Adrenal gland (tissue), 12 donors: Measurements from ENCODE around the gene CHN2. TPM values are rescaled to one million over a fixed set of nuclear protein-coding genes. Genes with fewer than 3 reads are reported as not detected.

ENCODE experiments used
- DNase-seq, 7 donors: peaks; one replicate each; pipeline ENCODE4 v3.0.0-alpha.2; 2019 to 2020
- H3K27ac ChIP-seq, 5 donors: fragments of 200-600 bp; sonication (generic) in 4 of 5; 1 replicate in 3 of 5; 2 replicates in 2 of 5; pipeline versions ENCODE4 v1.5.1 to v1.8.0; 2016 to 2020; ENCODE audit warnings: mild to moderate bottlenecking in 1 of 5
- H3K27me3 ChIP-seq: fragments of 200-600 bp; 2 replicates; pipeline ENCODE4 v1.8.0; 2021
- H3K36me3 ChIP-seq, 2 donors: fragments of 200-600 bp; replicated peaks in 1 of 2; 1 replicate in 1 of 2; 2 replicates in 1 of 2; pipeline versions ENCODE4 v1.5.1 to v1.8.0; 2018 to 2022
- H3K4me1 ChIP-seq, 2 donors: fragments of 200-600 bp; replicated peaks in 1 of 2; 1 replicate in 1 of 2; 2 replicates in 1 of 2; pipeline versions ENCODE4 v1.5.1 to v1.8.0; 2018 to 2021
- H3K4me3 ChIP-seq, 4 donors: fragments of 200-600 bp; sonication (generic) in 3 of 4; one replicate each; pipeline ENCODE4 v1.5.1; 2016 to 2018
- H3K9me3 ChIP-seq, 3 donors: fragments of 200-600 bp; sonication (generic) in 1 of 3; replicated peaks in 1 of 3; 1 replicate in 2 of 3; 2 replicates in 1 of 3; pipeline versions ENCODE4 v1.5.1 to v1.8.0; 2016 to 2021
- POLR2A ChIP-seq, 2 donors: fragments of 450-650 bp; IDR thresholded peaks; one replicate each; pipeline ENCODE4 v1.6.1; 2017; ENCODE audit warnings: antibody characterized with exemption in 2 of 2, mild to moderate bottlenecking in 2 of 2, moderate library complexity in 1 of 2
- WGBS, 4 donors: extraction: QIAGEN DNeasy Blood & Tissue Kit in 2 of 4; methylation state at CpG; one replicate each; pipeline versions ENCODE4 v1.1.5 to v1.1.7; 2013 to 2017; 5-methylcytosine and 5-hydroxymethylcytosine counted together
- intact Hi-C, 2 donors: fragments of 100-400 bp; cut with DNase I; formaldehyde crosslinking; loops; one replicate each; pipeline versions ENCODE4 v1.14.1 to v1.15.0; 2022 to 2023
- polyA plus RNA-seq, 3 donors: library from polyadenylated mRNA; stranded (reverse); fragments of 200-250 nt in 2 of 3; fragments of 350-450 nt in 1 of 3; fragmentation: Illumina TruSeq in 1 of 3; extraction: RNeasy Lipid Tissue Mini Kit (QIAGEN cat#74804) in 1 of 3; gene quantifications; one replicate each; pipeline ENCODE4 v1.2.3, GENCODE V29; 2013 to 2014
- total RNA-seq, 9 donors: library from RNA; depleted of rRNA in 4 of 9; stranded (reverse); fragments of >200 nt in 4 of 9; fragments of 120-200 nt in 1 of 9; fragmentation: NEBNext Ultra II Directional in 1 of 9; extraction: Animal tissue kit (Norgen Biotek cat#: 25700) in 1 of 9; gene quantifications; one replicate each; pipeline versions ENCODE4 v1.1.0 to v1.2.4, GENCODE V29; 2013 to 2023
- TF ChIP-seq, protein P1 (sequence below), 6 experiments: fragments of 450-650 bp in 4 of 6; fragments of 200-600 bp in 2 of 6; sonication (generic) in 1 of 6; IDR thresholded peaks; 1 replicate in 5 of 6; 2 replicates in 1 of 6; pipeline versions ENCODE4 v1.5.1 to v1.8.0; 2016 to 2021; ENCODE audit warnings: antibody characterized with exemption in 6 of 6, mild to moderate bottlenecking in 2 of 6, moderate library complexity in 1 of 6
- donor health status: healthy with polysubstance abuse.
- donor health status: Bipolar disorder and iron deficiency.
- donor health status: DM: yes; HTN: yes; CAD: no.
- donor health status: DM: no; HTN: no; CAD: no.
- donor health status: DM: no; HTN: no; CAD: no.
- donor health status: DM: yes; HTN: yes; CAD: no.

The CHN2 gene
- total and polyA plus RNA-seq, 12 donors: 2.7 to 35.4 (median 11.5) TPM

DNA sequence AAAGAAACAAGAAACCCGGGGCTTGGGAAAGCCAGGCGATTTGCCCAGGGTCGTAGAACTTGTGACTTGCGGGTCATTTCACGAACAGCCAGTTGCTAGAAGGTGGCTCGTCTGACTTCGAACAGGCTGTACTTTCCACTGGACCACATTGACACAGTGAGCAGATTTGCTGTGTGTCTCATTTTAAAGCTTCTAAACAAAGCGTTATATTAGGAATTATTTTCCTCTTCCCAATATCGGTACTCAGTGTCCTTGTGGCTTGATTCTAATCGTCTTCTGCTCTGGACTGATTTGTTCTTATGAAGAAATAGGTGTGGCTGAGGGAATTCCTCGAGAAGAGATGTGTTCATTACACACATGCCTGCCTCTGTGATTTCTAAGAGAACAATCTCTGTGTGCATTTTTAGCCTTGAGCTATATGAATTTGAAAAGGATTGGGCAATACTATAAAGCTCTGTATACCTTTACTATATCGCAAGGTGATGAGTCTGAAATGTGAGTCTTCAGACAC is 219.1 kb downstream of the CHN2 start:
- WGBS, 4 donors: 56 to 73% (median 62%) methylated on average over 12 of the region's 12 CpGs
- no peaks in the 10 kb centered on the region for H3K4me1 ChIP-seq
- no peaks in the 10 kb centered on the region for H3K9me3 ChIP-seq
- no peak overlapping the region for H3K27ac ChIP-seq
- no peak overlapping the region for H3K4me3 ChIP-seq
- DNase-seq: peak in 2 of 7 donors; percentile 31 to 38
- intact Hi-C loops: no loop called here
- no peaks in the 10 kb centered on the region for H3K36me3 ChIP-seq
- no peaks in the 10 kb centered on the region for H3K27me3 ChIP-seq
- TF ChIP-seq POLR2A (IDR thresholded peaks at IDR 0.05): no peak
- TF ChIP-seq, protein P1, sequence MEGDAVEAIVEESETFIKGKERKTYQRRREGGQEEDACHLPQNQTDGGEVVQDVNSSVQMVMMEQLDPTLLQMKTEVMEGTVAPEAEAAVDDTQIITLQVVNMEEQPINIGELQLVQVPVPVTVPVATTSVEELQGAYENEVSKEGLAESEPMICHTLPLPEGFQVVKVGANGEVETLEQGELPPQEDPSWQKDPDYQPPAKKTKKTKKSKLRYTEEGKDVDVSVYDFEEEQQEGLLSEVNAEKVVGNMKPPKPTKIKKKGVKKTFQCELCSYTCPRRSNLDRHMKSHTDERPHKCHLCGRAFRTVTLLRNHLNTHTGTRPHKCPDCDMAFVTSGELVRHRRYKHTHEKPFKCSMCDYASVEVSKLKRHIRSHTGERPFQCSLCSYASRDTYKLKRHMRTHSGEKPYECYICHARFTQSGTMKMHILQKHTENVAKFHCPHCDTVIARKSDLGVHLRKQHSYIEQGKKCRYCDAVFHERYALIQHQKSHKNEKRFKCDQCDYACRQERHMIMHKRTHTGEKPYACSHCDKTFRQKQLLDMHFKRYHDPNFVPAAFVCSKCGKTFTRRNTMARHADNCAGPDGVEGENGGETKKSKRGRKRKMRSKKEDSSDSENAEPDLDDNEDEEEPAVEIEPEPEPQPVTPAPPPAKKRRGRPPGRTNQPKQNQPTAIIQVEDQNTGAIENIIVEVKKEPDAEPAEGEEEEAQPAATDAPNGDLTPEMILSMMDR (IDR thresholded peaks at IDR 0.05): no peak

GRCh38 chr7:29414216-29414615 is 219.6 kb downstream of the CHN2 start:
- no peak for DNase-seq

DNA sequence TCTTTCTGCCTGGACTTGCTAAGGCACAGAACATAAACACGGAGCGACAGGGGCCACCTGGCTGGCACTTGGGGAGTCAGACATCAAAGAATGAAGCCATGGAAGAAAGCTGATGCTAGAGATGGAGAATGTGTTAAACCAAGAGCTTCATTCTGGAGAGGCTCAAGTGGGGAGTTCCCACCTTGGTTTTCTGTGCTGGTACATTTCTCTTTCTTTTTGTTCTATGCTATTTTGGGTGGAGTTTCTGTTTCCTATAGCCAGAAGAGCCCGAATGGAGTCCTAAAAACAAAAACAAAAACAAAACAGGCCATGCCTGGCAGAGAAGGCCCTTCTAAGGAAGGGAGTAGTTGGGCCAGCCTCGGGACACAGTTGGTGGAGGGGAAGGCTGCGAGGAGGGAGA is 220.6 kb downstream of the CHN2 start:
- no peak overlapping the region for H3K4me3 ChIP-seq
- H3K27ac ChIP-seq: no peak overlapping the region
- DNase-seq: no peak
- TF ChIP-seq, protein P1 (IDR thresholded peaks at IDR 0.05): no peak
- TF ChIP-seq POLR2A (IDR thresholded peaks at IDR 0.05): no peak
- H3K4me1 ChIP-seq: no peaks in the 10 kb centered on the region
- 81 to 88% (median 87%) methylated on average over 5 of the region's 5 CpGs for WGBS, 4 donors
- no peaks in the 10 kb centered on the region for H3K9me3 ChIP-seq
- no peaks in the 10 kb centered on the region for H3K27me3 ChIP-seq
- intact Hi-C loops: no loop called here
- H3K36me3 ChIP-seq: no peaks in the 10 kb centered on the region

More at GRCh38 chr7:29414216-29414615, 219.6 kb downstream of the CHN2 start:
- no peaks in the 10 kb centered on the region for H3K4me1 ChIP-seq
- intact Hi-C loops: no loop called here
- WGBS, 4 donors: 89 to 92% (median 90%) methylated on average over 9 to 10 of the region's 10 CpGs
- no peaks in the 10 kb centered on the region for H3K9me3 ChIP-seq
- no peaks in the 10 kb centered on the region for H3K27me3 ChIP-seq
- TF ChIP-seq, protein P1 (IDR thresholded peaks at IDR 0.05): no peak
- TF ChIP-seq POLR2A (IDR thresholded peaks at IDR 0.05): no peak
- no peaks in the 10 kb centered on the region for H3K36me3 ChIP-seq
- no peak overlapping the region for H3K27ac ChIP-seq
- H3K4me3 ChIP-seq: no peak overlapping the region

DNA sequence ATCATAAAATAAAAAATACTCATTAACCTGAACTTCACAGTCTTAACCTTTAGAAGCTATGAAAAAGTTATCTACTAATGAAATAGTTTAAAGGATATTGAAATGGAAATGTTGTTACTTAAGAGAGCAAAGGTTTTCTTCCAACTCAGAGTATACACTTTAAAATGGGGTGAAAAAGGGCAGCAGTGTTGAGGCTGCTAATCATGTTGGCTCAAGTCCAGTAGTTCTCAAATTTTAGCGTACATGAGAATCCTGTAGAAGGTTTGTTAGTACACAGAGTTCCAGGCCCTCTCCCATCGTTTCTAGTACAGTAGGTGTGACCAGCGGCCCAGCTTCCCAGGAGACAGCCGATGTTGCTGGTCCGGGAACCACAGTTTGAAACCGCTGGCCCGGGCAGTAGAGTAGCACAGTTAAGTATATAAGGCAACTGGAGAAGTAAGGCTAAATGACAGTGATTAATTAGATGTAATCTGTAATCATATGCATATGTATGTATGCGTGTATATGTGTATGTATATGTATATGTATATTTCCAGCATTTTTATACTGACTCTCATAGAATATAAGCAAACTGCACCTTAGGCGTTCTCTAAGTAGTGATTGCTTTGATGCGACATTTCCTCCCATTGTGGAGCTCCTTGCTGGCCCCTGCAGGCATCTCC is 221.8 kb downstream of the CHN2 start:
- intact Hi-C loops: no loop called here
- Histone ChIP-seq H3K27me3 (no peaks in the 10 kb centered on the region), H3K36me3 (no peaks in the 10 kb centered on the region), H3K27ac (no peak overlapping the region), H3K9me3 (no peaks in the 10 kb centered on the region), H3K4me1 (no peaks in the 10 kb centered on the region), H3K4me3 (no peak overlapping the region)
- 78 to 90% (median 88%) methylated on average over 10 of the region's 10 CpGs for WGBS, 4 donors
- no peak for DNase-seq
- TF ChIP-seq, protein P1 (IDR thresholded peaks at IDR 0.05): no peak
- no peak for TF ChIP-seq POLR2A (IDR thresholded peaks at IDR 0.05)
